ENCODE measurements around the gene MARCHF7. TPM values are rescaled to one million over a fixed set of nuclear protein-coding genes. Genes with fewer than 3 reads are reported as not detected.

Gene MARCHF7
- total and polyA plus RNA-seq, 2 of the 8 experiments (the other 6 are each of a cell fraction or from before 2014, with no cell fraction given), result 18.3 to 116 TPM

DNA sequence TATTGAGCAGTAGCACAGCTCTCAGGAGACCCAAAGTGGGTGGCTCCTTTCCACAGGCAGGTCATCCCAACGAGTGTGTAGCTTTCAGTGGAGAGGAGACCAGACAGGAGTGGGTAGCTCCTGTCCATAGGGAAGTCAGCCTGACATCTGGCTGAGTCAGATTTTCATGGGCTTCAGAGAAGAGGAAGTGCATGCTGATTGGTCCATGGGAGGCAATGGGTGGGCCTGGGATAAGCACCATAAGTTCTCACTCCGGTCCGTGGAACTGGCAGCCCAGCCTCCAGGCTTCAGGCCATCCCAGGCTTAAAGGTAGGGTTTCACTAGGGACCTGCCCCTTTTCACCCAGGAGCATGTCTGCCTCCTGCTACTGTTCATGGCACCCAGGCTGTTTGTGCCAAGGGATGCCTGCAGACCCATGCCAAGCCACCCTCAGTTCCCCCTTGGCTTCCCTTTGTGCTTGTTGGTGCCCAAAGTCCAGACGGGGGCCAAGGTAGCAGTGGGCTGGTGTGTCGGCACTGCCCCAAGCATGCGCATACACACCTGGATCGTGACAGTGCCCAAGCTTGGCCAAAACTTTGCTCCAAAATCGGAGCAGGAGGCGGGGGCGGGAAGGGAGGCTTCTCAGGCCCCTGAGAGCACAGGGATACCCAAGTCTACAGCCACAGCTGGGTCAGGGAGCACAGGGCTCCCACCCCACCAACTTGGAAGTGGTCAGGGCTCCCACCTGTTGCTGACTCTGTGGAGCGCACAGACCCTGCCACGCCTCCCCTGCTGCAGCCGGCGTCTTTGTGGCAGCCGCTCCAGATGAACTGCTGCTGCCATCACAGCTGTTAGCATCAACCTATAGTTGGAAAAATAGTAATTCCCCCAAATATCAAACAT lies 26.4 kb downstream of the MARCHF7 start (continued):
- TF ChIP-seq, protein P1, sequence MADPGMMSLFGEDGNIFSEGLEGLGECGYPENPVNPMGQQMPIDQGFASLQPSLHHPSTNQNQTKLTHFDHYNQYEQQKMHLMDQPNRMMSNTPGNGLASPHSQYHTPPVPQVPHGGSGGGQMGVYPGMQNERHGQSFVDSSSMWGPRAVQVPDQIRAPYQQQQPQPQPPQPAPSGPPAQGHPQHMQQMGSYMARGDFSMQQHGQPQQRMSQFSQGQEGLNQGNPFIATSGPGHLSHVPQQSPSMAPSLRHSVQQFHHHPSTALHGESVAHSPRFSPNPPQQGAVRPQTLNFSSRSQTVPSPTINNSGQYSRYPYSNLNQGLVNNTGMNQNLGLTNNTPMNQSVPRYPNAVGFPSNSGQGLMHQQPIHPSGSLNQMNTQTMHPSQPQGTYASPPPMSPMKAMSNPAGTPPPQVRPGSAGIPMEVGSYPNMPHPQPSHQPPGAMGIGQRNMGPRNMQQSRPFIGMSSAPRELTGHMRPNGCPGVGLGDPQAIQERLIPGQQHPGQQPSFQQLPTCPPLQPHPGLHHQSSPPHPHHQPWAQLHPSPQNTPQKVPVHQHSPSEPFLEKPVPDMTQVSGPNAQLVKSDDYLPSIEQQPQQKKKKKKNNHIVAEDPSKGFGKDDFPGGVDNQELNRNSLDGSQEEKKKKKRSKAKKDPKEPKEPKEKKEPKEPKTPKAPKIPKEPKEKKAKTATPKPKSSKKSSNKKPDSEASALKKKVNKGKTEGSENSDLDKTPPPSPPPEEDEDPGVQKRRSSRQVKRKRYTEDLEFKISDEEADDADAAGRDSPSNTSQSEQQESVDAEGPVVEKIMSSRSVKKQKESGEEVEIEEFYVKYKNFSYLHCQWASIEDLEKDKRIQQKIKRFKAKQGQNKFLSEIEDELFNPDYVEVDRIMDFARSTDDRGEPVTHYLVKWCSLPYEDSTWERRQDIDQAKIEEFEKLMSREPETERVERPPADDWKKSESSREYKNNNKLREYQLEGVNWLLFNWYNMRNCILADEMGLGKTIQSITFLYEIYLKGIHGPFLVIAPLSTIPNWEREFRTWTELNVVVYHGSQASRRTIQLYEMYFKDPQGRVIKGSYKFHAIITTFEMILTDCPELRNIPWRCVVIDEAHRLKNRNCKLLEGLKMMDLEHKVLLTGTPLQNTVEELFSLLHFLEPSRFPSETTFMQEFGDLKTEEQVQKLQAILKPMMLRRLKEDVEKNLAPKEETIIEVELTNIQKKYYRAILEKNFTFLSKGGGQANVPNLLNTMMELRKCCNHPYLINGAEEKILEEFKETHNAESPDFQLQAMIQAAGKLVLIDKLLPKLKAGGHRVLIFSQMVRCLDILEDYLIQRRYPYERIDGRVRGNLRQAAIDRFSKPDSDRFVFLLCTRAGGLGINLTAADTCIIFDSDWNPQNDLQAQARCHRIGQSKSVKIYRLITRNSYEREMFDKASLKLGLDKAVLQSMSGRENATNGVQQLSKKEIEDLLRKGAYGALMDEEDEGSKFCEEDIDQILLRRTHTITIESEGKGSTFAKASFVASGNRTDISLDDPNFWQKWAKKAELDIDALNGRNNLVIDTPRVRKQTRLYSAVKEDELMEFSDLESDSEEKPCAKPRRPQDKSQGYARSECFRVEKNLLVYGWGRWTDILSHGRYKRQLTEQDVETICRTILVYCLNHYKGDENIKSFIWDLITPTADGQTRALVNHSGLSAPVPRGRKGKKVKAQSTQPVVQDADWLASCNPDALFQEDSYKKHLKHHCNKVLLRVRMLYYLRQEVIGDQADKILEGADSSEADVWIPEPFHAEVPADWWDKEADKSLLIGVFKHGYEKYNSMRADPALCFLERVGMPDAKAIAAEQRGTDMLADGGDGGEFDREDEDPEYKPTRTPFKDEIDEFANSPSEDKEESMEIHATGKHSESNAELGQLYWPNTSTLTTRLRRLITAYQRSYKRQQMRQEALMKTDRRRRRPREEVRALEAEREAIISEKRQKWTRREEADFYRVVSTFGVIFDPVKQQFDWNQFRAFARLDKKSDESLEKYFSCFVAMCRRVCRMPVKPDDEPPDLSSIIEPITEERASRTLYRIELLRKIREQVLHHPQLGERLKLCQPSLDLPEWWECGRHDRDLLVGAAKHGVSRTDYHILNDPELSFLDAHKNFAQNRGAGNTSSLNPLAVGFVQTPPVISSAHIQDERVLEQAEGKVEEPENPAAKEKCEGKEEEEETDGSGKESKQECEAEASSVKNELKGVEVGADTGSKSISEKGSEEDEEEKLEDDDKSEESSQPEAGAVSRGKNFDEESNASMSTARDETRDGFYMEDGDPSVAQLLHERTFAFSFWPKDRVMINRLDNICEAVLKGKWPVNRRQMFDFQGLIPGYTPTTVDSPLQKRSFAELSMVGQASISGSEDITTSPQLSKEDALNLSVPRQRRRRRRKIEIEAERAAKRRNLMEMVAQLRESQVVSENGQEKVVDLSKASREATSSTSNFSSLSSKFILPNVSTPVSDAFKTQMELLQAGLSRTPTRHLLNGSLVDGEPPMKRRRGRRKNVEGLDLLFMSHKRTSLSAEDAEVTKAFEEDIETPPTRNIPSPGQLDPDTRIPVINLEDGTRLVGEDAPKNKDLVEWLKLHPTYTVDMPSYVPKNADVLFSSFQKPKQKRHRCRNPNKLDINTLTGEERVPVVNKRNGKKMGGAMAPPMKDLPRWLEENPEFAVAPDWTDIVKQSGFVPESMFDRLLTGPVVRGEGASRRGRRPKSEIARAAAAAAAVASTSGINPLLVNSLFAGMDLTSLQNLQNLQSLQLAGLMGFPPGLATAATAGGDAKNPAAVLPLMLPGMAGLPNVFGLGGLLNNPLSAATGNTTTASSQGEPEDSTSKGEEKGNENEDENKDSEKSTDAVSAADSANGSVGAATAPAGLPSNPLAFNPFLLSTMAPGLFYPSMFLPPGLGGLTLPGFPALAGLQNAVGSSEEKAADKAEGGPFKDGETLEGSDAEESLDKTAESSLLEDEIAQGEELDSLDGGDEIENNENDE (IDR thresholded peaks at IDR 0.05; ENCODE audit: insufficient replicate concordance, low read length), result no peak
- TF ChIP-seq, protein P2, sequence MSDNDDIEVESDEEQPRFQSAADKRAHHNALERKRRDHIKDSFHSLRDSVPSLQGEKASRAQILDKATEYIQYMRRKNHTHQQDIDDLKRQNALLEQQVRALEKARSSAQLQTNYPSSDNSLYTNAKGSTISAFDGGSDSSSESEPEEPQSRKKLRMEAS (IDR thresholded peaks at IDR 0.05), result no peak
- TF ChIP-seq RBBP5 (IDR thresholded peaks at IDR 0.05; ENCODE audit: borderline replicate concordance, low read depth, low read length) (no peak), EGR1 (IDR thresholded peaks at IDR 0.05; ENCODE audit: borderline replicate concordance, low read depth, low read length) (no peak), POLR2AphosphoS5 (IDR thresholded peaks at IDR 0.05; ENCODE audit: low read depth, low read length) (no peak), RNF2 (IDR thresholded peaks at IDR 0.05; ENCODE audit: borderline replicate concordance, low read depth, low read length, missing control alignments, poor library complexity, severe bottlenecking) (no peak), SRF (IDR thresholded peaks at IDR 0.05; ENCODE audit: low read depth, low read length) (no peak), TBP (IDR thresholded peaks at IDR 0.05; ENCODE audit: low read depth, low read length) (no peak), POU5F1 (IDR thresholded peaks at IDR 0.05; ENCODE audit: low read depth, low read length) (no peak)

All from H1 (cell line).